Measurements from ENCODE around the gene ABL1. TPM values are rescaled to one million over a fixed set of nuclear protein-coding genes. Genes with fewer than 3 reads are reported as not detected.

ABL1 gene
- polyA plus RNA-seq, 2 donors = 13.6 to 19.0 TPM

DNA sequence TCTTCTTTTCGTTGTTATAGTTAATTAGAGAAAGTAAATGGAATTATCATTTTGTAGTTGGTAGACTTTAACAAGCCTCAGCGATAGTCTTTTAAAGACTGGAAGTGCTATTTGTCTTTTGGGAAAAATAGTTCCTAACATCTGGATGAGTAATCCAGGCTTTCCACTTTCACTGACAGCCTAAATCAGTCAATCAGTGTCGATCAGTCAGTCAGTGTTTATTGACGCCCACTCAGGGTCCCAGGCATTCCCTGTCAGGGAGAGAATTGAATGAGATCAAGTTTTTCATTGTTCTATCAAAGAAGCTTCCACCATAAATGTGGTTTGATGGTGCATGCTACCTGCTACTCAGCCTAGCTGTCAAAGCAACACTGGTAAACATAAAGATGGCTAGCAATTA, 2.6 kb downstream of the ABL1 start:
- 49 to 57% methylated on average over 4 of the region's 4 CpGs for WGBS, 2 donors
- no peaks in the 10 kb centered on the region for H3K27me3 ChIP-seq (ENCODE audit: control insufficient read depth in 1 of 2, insufficient read depth in 2 of 2, low read length in 2 of 2)
- no peaks in the 10 kb centered on the region for H3K36me3 ChIP-seq (ENCODE audit: control insufficient read depth in 2 of 2, insufficient read depth in 2 of 2, low read length in 1 of 2)
- H3K4me3 ChIP-seq (ENCODE audit: low read depth in 1 of 2, low read length in 2 of 2) = peak overlapping the region in 1 of 2 donors; percentile 27
- no peaks in the 10 kb centered on the region for H3K9me3 ChIP-seq (ENCODE audit: control insufficient read depth in 2 of 2, insufficient read depth in 1 of 2, low read depth in 1 of 2, low read length in 1 of 2)
- H3K4me1 ChIP-seq (ENCODE audit: control insufficient read depth in 2 of 2, insufficient read depth in 2 of 2, low read length in 1 of 2) = peaks cover 0 to 3% of the 10 kb centered on the region in 2 donors
- no peak overlapping the region for H3K27ac ChIP-seq (ENCODE audit: low read depth in 2 of 2, low read length in 1 of 2)

DNA sequence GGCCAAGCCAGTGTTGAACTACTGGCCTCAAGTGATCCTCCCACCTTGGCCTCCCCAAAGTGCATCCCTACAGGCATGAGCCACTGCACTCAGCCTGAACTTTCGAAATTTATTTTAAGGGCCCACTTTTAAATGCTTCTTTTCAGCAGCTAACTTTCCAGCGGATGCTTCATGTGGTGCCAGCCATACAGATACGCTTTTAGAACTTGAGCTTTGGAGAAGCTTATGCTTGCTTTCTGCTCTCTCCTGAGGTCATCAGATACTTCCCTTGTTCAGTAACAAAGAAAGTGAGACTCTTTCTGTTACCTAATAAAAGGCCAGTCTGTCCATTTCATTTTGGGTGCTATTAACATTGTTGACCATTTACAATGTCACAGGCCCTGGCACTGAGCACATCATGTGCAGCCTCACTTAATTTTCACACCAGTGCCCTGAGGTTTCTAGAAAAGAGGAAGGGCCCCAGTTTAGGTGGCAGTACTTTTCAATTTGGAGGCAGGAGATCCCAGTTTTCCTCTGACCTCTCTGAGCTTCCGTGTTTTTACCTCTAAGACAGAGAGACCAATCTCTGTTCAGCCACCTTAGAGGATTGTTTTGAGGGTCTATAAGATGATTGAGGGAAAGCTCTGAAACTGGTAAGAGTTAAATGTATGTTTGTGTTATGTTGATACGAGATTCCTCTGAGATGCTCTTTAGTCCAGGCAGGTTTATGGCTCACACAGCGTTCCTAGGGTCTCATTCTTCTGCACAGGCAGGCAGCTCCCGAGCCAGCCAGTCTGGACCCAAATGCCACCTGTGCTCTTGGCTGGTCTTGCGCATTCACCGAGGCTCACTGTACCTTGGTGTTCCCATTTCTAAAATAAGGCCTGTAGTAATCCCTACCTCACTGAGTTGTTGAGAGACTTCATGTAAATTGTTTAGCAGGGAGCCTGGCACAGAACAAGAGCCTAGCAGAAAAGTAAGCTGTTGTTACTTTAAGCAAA, 4.4 kb downstream of the ABL1 start:
- no peaks in the 10 kb centered on the region for H3K27me3 ChIP-seq (ENCODE audit: control insufficient read depth in 1 of 2, insufficient read depth in 2 of 2, low read length in 2 of 2)
- H3K4me3 ChIP-seq (ENCODE audit: low read depth in 1 of 2, low read length in 2 of 2) = no peak overlapping the region
- H3K4me1 ChIP-seq (ENCODE audit: control insufficient read depth in 2 of 2, insufficient read depth in 2 of 2, low read length in 1 of 2) = peaks cover 0 to 13% of the 10 kb centered on the region in 2 donors
- H3K36me3 ChIP-seq (ENCODE audit: control insufficient read depth in 2 of 2, insufficient read depth in 2 of 2, low read length in 1 of 2) = no peaks in the 10 kb centered on the region
- H3K27ac ChIP-seq (ENCODE audit: low read depth in 2 of 2, low read length in 1 of 2) = no peak overlapping the region
- no peaks in the 10 kb centered on the region for H3K9me3 ChIP-seq (ENCODE audit: control insufficient read depth in 2 of 2, insufficient read depth in 1 of 2, low read depth in 1 of 2, low read length in 1 of 2)
- 67 to 76% methylated on average over 9 of the region's 9 CpGs for WGBS, 2 donors

DNA sequence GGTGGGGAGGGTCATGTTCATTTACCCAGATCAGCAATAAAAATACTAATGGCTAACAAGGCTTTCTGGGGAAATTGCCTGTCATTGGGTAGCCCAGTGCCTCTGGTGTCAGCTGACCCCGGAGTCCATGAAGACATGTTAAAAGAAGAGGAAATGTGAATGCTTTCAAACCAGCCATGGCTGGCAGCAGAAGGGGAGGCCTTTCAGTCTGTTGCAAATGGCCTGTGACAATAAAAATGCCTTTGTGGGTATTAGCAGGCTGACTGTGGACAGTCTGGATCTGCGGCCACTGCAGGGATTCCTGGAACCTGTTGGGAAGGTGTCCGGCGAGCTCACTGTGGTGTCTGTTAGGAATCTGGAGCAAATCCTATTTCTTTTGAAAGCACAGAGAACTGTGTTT, 7.5 kb downstream of the ABL1 start:
- Histone ChIP-seq H3K36me3 (ENCODE audit: control insufficient read depth in 2 of 2, insufficient read depth in 2 of 2, low read length in 1 of 2) (no peaks in the 10 kb centered on the region), H3K9me3 (ENCODE audit: control insufficient read depth in 2 of 2, insufficient read depth in 1 of 2, low read depth in 1 of 2, low read length in 1 of 2) (no peaks in the 10 kb centered on the region), H3K4me3 (ENCODE audit: low read depth in 1 of 2, low read length in 2 of 2) (no peak overlapping the region), H3K27me3 (ENCODE audit: control insufficient read depth in 1 of 2, insufficient read depth in 2 of 2, low read length in 2 of 2) (no peaks in the 10 kb centered on the region), H3K4me1 (ENCODE audit: control insufficient read depth in 2 of 2, insufficient read depth in 2 of 2, low read length in 1 of 2) (peaks cover 2 to 13% of the 10 kb centered on the region in 2 donors), H3K27ac (ENCODE audit: low read depth in 2 of 2, low read length in 1 of 2) (peak overlapping the region; percentile 8 to 55)
- WGBS, 2 donors = 85 to 86% methylated on average over 4 of the region's 4 CpGs

DNA sequence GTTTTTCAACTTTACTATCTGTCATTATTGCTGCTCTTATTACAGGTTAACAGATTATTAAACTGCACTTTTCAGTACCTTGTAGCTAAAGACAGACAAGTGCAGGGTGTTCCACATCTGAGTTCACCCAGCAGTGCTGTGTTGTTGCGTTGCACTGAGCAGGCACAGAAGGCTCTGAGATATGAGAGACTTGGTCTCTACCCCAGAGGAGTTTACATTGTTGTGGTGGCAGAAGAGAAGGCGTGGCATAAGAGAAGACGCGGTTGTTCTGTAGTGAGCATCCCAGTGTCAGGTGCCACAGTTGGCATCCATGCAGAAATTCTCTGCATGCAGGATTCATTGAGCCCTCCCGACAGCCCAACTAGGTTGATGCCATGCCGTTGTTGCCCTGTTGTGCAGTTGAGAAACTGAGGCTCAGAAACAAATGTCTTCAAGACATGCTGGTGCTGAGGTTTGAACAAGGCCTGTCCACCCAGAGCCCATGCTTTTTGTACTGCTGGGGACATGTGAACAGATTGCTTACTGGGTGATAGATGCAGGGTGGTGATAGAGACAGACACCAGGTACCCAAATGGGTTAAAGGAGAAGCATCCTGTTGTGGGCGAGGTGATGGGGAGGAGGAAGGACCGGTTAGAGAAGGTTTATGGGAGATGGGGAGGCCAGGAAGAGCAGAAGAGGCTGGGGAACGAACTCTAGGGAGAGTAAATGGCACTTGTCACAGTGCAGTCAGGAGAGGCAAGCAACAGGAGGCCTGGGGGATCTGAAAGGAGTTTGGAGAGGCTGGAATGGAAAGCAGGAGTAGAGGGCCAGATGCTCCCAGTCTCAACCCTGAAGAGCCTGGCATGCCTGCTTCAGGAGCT, 8.2 kb downstream of the ABL1 start:
- Histone ChIP-seq H3K9me3 (ENCODE audit: control insufficient read depth in 2 of 2, insufficient read depth in 1 of 2, low read depth in 1 of 2, low read length in 1 of 2) (no peaks in the 10 kb centered on the region), H3K4me1 (ENCODE audit: control insufficient read depth in 2 of 2, insufficient read depth in 2 of 2, low read length in 1 of 2) (peaks cover 2 to 13% of the 10 kb centered on the region in 2 donors)

DNA sequence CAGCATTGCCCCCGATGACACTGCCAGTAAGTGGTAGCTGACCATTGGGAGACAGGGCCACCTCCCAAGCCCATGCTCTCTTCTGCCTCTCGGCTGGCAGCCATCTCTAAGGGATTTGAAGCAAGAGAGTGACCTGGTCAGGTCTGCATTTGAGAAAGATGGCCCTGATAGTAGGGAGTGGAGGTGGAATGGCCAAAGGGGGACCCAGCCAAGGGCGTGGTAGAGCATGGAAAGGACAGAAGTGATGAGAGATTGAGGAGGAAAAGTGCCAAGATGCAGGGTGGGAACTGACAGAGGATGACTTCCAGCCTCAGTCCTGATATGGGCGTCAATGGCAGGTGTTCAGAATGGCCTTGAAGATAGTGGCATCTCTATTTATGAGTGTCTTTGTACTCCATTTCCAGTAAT, 9.0 kb downstream of the ABL1 start:
- peak overlapping the region; percentile 48 for H3K27ac ChIP-seq (ENCODE audit: low read depth in 2 of 2, low read length in 1 of 2)
- H3K9me3 ChIP-seq (ENCODE audit: control insufficient read depth in 2 of 2, insufficient read depth in 1 of 2, low read depth in 1 of 2, low read length in 1 of 2) = no peaks in the 10 kb centered on the region
- H3K4me1 ChIP-seq (ENCODE audit: control insufficient read depth in 2 of 2, insufficient read depth in 2 of 2, low read length in 1 of 2) = peaks cover 2 to 13% of the 10 kb centered on the region in 2 donors
- H3K36me3 ChIP-seq (ENCODE audit: control insufficient read depth in 2 of 2, insufficient read depth in 2 of 2, low read length in 1 of 2) = no peaks in the 10 kb centered on the region
- 82 to 86% methylated on average over 4 of the region's 4 CpGs for WGBS, 2 donors
- no peaks in the 10 kb centered on the region for H3K27me3 ChIP-seq (ENCODE audit: control insufficient read depth in 1 of 2, insufficient read depth in 2 of 2, low read length in 2 of 2)
- H3K4me3 ChIP-seq (ENCODE audit: low read depth in 1 of 2, low read length in 2 of 2) = no peak overlapping the region

More for the DNA sequence above, 8.2 kb downstream of the ABL1 start:
- peak overlapping the region; percentile 48 for H3K27ac ChIP-seq (ENCODE audit: low read depth in 2 of 2, low read length in 1 of 2)
- H3K4me3 ChIP-seq (ENCODE audit: low read depth in 1 of 2, low read length in 2 of 2) = no peak overlapping the region
- H3K27me3 ChIP-seq (ENCODE audit: control insufficient read depth in 1 of 2, insufficient read depth in 2 of 2, low read length in 2 of 2) = no peaks in the 10 kb centered on the region
- no peaks in the 10 kb centered on the region for H3K36me3 ChIP-seq (ENCODE audit: control insufficient read depth in 2 of 2, insufficient read depth in 2 of 2, low read length in 1 of 2)
- WGBS, 2 donors = 74 to 76% methylated on average over 9 of the region's 9 CpGs

DNA sequence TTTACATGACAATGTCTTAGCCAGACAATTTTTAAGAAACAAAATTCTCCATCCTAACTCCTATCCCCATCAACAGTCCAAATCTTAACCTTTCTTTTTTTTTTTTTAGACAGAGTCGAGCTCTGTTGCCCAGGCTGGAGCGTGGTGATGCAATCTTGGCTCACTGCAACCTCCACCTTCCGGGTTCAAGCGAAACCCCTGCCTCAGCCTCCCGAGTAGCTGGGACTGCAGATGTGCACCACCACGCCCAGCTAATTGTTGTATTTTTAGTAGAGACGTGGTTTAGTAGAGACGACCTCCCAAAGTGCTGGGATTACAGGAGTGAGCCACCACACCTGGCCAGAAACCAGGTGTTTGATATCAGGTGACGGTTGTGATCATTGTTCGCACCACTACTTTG, 10.2 kb downstream of the ABL1 start:
- Histone ChIP-seq H3K4me3 (ENCODE audit: low read depth in 1 of 2, low read length in 2 of 2) (no peak overlapping the region), H3K27ac (ENCODE audit: low read depth in 2 of 2, low read length in 1 of 2) (peak overlapping the region; percentile 34 to 74), H3K27me3 (ENCODE audit: control insufficient read depth in 1 of 2, insufficient read depth in 2 of 2, low read length in 2 of 2) (no peaks in the 10 kb centered on the region), H3K4me1 (ENCODE audit: control insufficient read depth in 2 of 2, insufficient read depth in 2 of 2, low read length in 1 of 2) (peaks cover 2 to 13% of the 10 kb centered on the region in 2 donors), H3K36me3 (ENCODE audit: control insufficient read depth in 2 of 2, insufficient read depth in 2 of 2, low read length in 1 of 2) (no peaks in the 10 kb centered on the region), H3K9me3 (ENCODE audit: control insufficient read depth in 2 of 2, insufficient read depth in 1 of 2, low read depth in 1 of 2, low read length in 1 of 2) (no peaks in the 10 kb centered on the region)
- 59 to 64% methylated on average over 10 of the region's 10 CpGs for WGBS, 2 donors

DNA sequence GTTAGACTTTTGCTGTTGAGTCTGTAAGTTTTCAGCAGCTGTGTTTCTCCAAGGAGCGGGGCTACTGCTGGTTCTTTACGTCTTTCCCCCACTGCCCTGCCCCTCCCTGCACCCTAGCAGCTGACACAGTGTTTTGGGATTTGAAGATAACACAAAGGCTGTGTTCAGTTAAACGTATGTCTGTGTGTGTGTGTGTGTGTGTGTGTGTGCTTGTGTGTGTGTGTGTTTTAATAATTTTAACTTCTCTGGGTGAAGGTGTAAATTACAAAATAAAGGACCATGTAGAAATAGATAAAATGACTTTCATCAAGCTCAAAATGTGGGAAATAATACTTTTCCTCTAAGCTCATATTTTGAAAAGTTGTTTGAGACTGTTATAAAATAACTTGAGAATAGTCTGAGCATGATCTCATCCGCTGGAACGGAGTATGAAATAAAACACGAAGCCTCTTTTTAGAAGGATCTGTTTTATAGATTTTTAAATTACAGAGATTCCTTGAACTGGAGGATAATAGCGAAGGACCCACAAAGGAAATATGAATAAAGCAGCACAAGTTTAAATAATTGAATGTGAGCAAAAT, 10.9 kb downstream of the ABL1 start:
- Histone ChIP-seq H3K9me3 (ENCODE audit: control insufficient read depth in 2 of 2, insufficient read depth in 1 of 2, low read depth in 1 of 2, low read length in 1 of 2) (no peaks in the 10 kb centered on the region), H3K4me1 (ENCODE audit: control insufficient read depth in 2 of 2, insufficient read depth in 2 of 2, low read length in 1 of 2) (peaks cover 2 to 13% of the 10 kb centered on the region in 2 donors), H3K27ac (ENCODE audit: low read depth in 2 of 2, low read length in 1 of 2) (peak overlapping the region; percentile 89 to 92), H3K36me3 (ENCODE audit: control insufficient read depth in 2 of 2, insufficient read depth in 2 of 2, low read length in 1 of 2) (no peaks in the 10 kb centered on the region), H3K4me3 (ENCODE audit: low read depth in 1 of 2, low read length in 2 of 2) (no peak overlapping the region), H3K27me3 (ENCODE audit: control insufficient read depth in 1 of 2, insufficient read depth in 2 of 2, low read length in 2 of 2) (no peaks in the 10 kb centered on the region)
- 42 to 43% methylated on average over 7 of the region's 7 CpGs for WGBS, 2 donors

DNA sequence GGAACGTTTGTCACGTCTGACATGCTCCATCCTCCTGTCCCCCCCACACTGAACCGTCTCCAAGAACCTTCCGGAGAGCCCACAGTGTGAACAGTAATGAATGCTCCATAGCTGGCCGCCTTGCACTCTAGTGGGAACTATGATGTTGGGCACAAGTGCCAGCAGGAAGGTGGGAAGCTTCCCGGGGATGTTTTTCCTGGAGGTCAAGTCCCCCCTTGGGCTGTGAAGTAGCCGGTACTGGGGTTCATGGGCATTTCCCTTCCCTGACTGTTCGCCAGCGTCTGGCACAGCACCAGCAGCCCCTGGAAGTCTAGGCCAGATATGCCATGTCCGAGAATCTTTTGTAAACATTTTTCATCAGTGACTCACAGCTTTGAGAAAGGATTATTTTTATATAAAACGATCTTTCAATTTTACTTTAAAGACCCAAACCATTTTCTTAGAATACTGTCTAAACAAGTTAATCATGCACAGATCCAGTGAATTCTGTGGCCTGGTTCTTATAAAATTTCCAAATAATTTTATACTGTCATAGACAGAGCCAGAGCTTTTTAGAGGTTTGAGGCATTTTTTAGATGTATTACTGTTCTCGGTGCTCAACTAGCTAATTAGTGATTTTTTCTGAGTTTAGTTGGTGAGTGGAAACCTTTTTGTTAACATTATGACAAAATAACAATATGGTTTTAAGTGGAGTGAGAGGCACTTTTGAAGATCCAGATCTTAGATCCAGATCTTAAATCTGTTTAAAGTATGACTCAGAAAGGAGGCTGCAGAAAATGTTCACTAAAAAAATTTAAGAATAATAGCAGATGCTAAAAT, 11.6 kb downstream of the ABL1 start:
- no peaks in the 10 kb centered on the region for H3K27me3 ChIP-seq (ENCODE audit: control insufficient read depth in 1 of 2, insufficient read depth in 2 of 2, low read length in 2 of 2)
- H3K4me3 ChIP-seq (ENCODE audit: low read depth in 1 of 2, low read length in 2 of 2) = no peak overlapping the region
- peak overlapping the region; percentile 89 to 92 for H3K27ac ChIP-seq (ENCODE audit: low read depth in 2 of 2, low read length in 1 of 2)
- WGBS, 2 donors = 28 to 34% methylated on average over 12 of the region's 12 CpGs
- H3K9me3 ChIP-seq (ENCODE audit: control insufficient read depth in 2 of 2, insufficient read depth in 1 of 2, low read depth in 1 of 2, low read length in 1 of 2) = no peaks in the 10 kb centered on the region
- H3K4me1 ChIP-seq (ENCODE audit: control insufficient read depth in 2 of 2, insufficient read depth in 2 of 2, low read length in 1 of 2) = peaks cover 2 to 13% of the 10 kb centered on the region in 2 donors
- H3K36me3 ChIP-seq (ENCODE audit: control insufficient read depth in 2 of 2, insufficient read depth in 2 of 2, low read length in 1 of 2) = no peaks in the 10 kb centered on the region
